ENCODE measurements around the gene MYMX.
"Not testable (repeated sequence)": the region's sequence is repeated elsewhere in the genome, so short reads cannot be mapped to it uniquely, and the experiment has no call there.

MYMX gene

DNA sequence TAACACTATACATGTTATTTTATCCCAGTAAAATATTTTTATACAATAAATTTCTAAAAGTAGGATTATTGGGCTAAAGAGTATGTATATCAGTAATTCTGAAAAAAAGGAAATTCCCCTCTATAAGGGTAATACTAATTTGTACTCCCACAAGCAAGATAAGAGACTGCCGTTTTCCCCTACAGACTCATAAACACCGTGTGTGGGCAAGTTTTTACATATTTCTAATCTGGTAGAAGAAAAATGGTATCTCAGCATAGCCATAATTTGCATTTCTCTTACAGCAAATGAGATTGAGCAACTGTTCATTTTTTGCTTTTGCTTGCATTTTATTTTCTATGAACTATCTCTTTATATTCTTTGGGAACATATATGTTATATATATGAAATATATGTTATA, 26.0 kb upstream of the MYMX start:
- no peak overlapping the region for H3K27ac ChIP-seq
- H3K4me3 ChIP-seq (ENCODE audit: low read depth in 1 of 2, low read length in 1 of 2): no peak overlapping the region
- H3K4me1 ChIP-seq (ENCODE audit: control insufficient read depth in 1 of 2, insufficient read depth in 1 of 2, low read depth in 1 of 2, low read length in 1 of 2): peaks cover 8 to 10% of the 10 kb centered on the region in 2 experiments
- no peaks in the 10 kb centered on the region for H3K9me3 ChIP-seq
- H3K27me3 ChIP-seq: no peaks in the 10 kb centered on the region
- TF ChIP-seq, protein P1, sequence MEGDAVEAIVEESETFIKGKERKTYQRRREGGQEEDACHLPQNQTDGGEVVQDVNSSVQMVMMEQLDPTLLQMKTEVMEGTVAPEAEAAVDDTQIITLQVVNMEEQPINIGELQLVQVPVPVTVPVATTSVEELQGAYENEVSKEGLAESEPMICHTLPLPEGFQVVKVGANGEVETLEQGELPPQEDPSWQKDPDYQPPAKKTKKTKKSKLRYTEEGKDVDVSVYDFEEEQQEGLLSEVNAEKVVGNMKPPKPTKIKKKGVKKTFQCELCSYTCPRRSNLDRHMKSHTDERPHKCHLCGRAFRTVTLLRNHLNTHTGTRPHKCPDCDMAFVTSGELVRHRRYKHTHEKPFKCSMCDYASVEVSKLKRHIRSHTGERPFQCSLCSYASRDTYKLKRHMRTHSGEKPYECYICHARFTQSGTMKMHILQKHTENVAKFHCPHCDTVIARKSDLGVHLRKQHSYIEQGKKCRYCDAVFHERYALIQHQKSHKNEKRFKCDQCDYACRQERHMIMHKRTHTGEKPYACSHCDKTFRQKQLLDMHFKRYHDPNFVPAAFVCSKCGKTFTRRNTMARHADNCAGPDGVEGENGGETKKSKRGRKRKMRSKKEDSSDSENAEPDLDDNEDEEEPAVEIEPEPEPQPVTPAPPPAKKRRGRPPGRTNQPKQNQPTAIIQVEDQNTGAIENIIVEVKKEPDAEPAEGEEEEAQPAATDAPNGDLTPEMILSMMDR (IDR thresholded peaks at IDR 0.05): no peak
- H3K36me3 ChIP-seq: no peaks in the 10 kb centered on the region

DNA sequence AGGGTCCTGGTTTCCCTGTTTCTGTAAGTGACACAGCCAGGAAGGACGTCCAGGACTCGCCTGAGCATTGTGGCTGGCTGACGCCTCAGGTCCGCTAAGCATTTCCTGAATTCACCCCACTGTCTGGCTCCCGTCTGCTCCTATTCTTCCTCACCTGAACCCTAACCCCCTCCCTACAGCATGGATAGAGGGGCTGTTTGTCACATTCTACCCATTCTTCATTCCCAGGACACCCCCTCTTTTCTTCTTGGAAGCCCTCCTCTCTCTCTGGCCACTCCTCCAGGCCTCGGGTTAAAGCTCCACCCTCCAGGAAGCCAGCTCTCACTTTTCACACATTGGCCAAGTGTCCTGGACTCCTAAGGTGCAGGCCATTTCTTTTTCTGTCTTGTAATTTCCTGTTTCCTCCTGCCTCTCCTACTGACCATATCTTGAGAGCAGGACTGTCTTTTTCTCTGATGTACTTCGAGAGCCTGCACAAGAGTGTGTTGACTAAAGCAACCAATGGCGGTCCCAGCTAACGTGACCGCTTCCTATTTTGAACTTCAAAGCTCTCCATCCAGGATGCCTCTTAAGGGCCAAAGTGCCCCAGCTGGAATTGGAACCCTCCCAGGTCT, 24.2 kb upstream of the MYMX start:
- peak overlapping the region; percentile 16 to 24 for H3K4me3 ChIP-seq (ENCODE audit: low read depth in 1 of 2, low read length in 1 of 2)
- no peak overlapping the region for H3K27ac ChIP-seq
- H3K36me3 ChIP-seq: no peaks in the 10 kb centered on the region
- H3K27me3 ChIP-seq: no peaks in the 10 kb centered on the region
- peaks cover 8 to 10% of the 10 kb centered on the region in 2 experiments for H3K4me1 ChIP-seq (ENCODE audit: control insufficient read depth in 1 of 2, insufficient read depth in 1 of 2, low read depth in 1 of 2, low read length in 1 of 2)
- TF ChIP-seq, protein P1 (IDR thresholded peaks at IDR 0.05): no peak
- H3K9me3 ChIP-seq: no peaks in the 10 kb centered on the region

DNA sequence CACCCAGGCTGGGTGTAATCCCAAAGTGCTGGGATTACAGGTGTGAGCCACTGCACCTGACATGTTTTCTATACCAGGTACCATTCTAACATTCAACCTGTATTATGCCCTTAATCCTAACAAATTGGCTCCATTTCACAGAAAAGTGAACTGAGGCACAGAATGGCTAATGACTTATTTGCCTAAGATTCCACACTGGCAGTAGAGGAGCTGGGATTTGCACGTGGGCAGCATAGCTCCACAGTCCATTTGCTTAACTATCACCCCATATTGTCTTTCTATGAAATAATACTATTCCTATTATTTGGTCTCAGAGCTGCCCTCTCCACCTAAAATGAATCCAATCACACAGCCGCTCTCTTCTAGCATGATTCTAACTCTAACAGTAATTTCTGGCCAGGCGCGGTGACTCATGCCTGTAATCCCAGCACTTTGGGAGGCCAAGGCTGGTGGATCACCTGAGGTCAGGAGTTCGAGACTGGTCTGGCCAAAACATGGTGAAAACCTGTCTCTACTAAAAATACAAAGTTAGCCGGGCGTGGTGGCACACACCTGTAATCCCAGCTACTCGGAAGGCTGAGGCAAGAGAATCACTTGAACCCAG, 23.3 kb upstream of the MYMX start:
- H3K4me1 ChIP-seq (ENCODE audit: control insufficient read depth in 1 of 2, insufficient read depth in 1 of 2, low read depth in 1 of 2, low read length in 1 of 2): peaks cover 8 to 10% of the 10 kb centered on the region in 2 experiments
- no peaks in the 10 kb centered on the region for H3K36me3 ChIP-seq
- no peaks in the 10 kb centered on the region for H3K27me3 ChIP-seq
- H3K4me3 ChIP-seq (ENCODE audit: low read depth in 1 of 2, low read length in 1 of 2): no peak overlapping the region
- no peak overlapping the region for H3K27ac ChIP-seq
- no peaks in the 10 kb centered on the region for H3K9me3 ChIP-seq
- TF ChIP-seq, protein P1 (IDR thresholded peaks at IDR 0.05): no peak

DNA sequence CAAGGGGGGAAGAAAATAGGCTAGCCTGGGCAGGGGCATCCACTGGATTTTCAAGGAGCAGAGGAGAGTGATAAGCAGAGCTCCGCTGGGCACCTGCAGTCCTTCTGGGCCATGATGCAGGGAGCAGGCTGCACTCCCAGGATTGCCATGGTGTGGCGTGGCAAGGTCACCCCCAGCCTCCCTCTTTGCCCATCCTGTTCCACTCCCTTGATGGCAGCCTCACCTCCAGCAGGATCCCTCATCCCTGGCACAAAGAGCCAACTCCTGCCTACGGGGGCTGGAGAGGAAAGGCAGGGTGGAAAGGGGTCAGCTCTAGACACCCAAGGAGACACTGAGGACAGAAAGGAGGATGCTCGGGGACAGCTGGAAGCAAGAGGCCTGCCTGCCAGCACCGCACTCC, 22.4 kb upstream of the MYMX start:
- Histone ChIP-seq H3K36me3 (no peaks in the 10 kb centered on the region), H3K4me1 (ENCODE audit: control insufficient read depth in 1 of 2, insufficient read depth in 1 of 2, low read depth in 1 of 2, low read length in 1 of 2) (peaks cover 8 to 10% of the 10 kb centered on the region in 2 experiments), H3K27ac (no peak overlapping the region), H3K4me3 (ENCODE audit: low read depth in 1 of 2, low read length in 1 of 2) (no peak overlapping the region), H3K9me3 (no peaks in the 10 kb centered on the region), H3K27me3 (no peaks in the 10 kb centered on the region)
- TF ChIP-seq, protein P1 (IDR thresholded peaks at IDR 0.05): no peak

DNA sequence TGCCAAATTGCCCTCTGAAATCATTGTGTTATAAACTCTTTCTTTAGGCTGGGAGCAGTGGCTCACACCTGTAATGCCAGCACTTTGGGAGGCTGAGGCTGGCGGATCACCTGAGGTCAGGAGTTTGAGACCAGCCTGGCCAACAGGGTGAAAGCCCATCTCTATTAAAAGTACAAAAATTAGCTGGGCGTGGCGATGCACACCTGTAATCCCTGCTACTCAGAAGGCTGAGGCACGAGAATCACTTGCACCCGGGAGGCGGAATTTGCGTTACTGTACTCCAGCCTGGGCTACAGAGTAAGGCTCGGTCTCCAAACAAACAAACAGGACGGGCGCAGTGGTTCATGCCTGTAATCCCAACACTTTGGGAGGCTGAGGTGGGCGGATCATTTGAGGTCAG, 20.4 kb upstream of the MYMX start:
- H3K4me1 ChIP-seq (ENCODE audit: control insufficient read depth in 1 of 2, insufficient read depth in 1 of 2, low read depth in 1 of 2, low read length in 1 of 2): peaks cover 8 to 10% of the 10 kb centered on the region in 2 experiments

DNA sequence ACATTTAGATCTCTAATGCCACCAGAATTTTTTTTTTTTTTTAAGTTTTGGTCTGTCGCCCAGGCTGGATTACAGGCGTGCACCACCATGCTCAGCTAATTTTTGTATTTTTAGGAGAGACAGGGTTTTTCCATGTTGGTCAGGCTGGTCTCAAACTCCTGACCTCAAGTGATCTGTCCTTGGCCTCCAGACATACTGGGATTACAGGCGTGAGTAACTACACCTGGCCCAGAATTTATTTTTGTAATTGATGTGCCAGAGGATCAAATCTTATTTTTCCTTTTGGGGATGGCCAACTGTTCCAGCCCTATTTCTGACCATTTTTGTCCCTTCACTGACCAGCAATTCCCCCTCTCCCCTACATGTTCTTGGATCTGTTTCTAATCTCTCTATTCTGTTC, 18.0 kb upstream of the MYMX start:
- no peaks in the 10 kb centered on the region for H3K27me3 ChIP-seq
- no peaks in the 10 kb centered on the region for H3K4me1 ChIP-seq (ENCODE audit: control insufficient read depth in 1 of 2, insufficient read depth in 1 of 2, low read depth in 1 of 2, low read length in 1 of 2)
- no peak overlapping the region for H3K27ac ChIP-seq
- no peaks in the 10 kb centered on the region for H3K36me3 ChIP-seq
- TF ChIP-seq, protein P1 (IDR thresholded peaks at IDR 0.05): no peak
- H3K9me3 ChIP-seq: no peaks in the 10 kb centered on the region
- no peak overlapping the region for H3K4me3 ChIP-seq (ENCODE audit: low read depth in 1 of 2, low read length in 1 of 2)

More for the DNA sequence above, 20.4 kb upstream of the MYMX start:
- not testable (repeated sequence) for H3K9me3 ChIP-seq; H3K27ac ChIP-seq; H3K4me3 ChIP-seq (ENCODE audit: low read depth in 1 of 2, low read length in 1 of 2); H3K27me3 ChIP-seq; H3K36me3 ChIP-seq
